Smooth muscle cell (in vitro differentiated cells): ENCODE measurements around the gene TNK1. TPM values are rescaled to one million over a fixed set of nuclear protein-coding genes. Genes with fewer than 3 reads are reported as not detected.

Experiments
- DNase-seq: peaks from one replicate; lab custom pipeline; 2025; ENCODE audit not compliant: unreplicated experiment; lab: John Stamatoyannopoulos, UW
- H2AFZ ChIP-seq: fragments of 200-600 bp; sonication (generic); 2 replicates; pipeline ENCODE4 v1.6.0; 2016; ENCODE audit warnings: antibody characterized with exemption, low read depth, mild to moderate bottlenecking
- H3F3A ChIP-seq: fragments of 200-600 bp; sonication (generic); 2 replicates; pipeline ENCODE4 v1.6.0; 2017; ENCODE audit warnings: antibody characterized with exemption, low read depth
- H3K27ac ChIP-seq: fragments of 200-600 bp; sonication (generic); 2 replicates; pipeline ENCODE4 v1.5.1; 2016; ENCODE audit warnings: low read depth, mild to moderate bottlenecking
- H3K27me3 ChIP-seq: fragments of 200-600 bp; sonication (generic); 2 replicates; pipeline ENCODE4 v1.6.1; 2016; ENCODE audit warnings: low read depth, mild to moderate bottlenecking
- H3K36me3 ChIP-seq: fragments of 200-600 bp; sonication (generic); 2 replicates; pipeline ENCODE4 v1.5.1; 2016; ENCODE audit warnings: low read depth
- H3K4me1 ChIP-seq: fragments of 200-600 bp; sonication (generic); 2 replicates; pipeline ENCODE4 v1.5.1; 2016; ENCODE audit warnings: low read depth
- H3K4me2 ChIP-seq: fragments of 200-600 bp; sonication (generic); 2 replicates; pipeline ENCODE4 v1.6.0; 2016; ENCODE audit warnings: mild to moderate bottlenecking
- H3K4me3 ChIP-seq: fragments of 200-600 bp; sonication (generic); 2 replicates; pipeline ENCODE4 v1.5.1; 2016; ENCODE audit warnings: mild to moderate bottlenecking
- H3K79me2 ChIP-seq: fragments of 200-600 bp; sonication (generic); 2 replicates; pipeline ENCODE4 v1.6.0; 2016; ENCODE audit warnings: low read depth, mild to moderate bottlenecking
- H3K9ac ChIP-seq: fragments of 200-600 bp; sonication (generic); 2 replicates; pipeline ENCODE4 v1.6.0; 2016; ENCODE audit warnings: low read depth
- H3K9me3 ChIP-seq: fragments of 200-600 bp; sonication (generic); replicated peaks from 2 replicates; pipeline ENCODE4 v1.5.1; 2016; ENCODE audit warnings: low read depth
- H4K20me1 ChIP-seq: fragments of 200-600 bp; sonication (generic); 2 replicates; pipeline ENCODE4 v1.6.0; 2016; ENCODE audit warnings: low read depth
- WGBS: methylation state at CpG from one replicate; pipeline ENCODE4 v1.1.7; 2016; ENCODE audit warnings: low lambda C conversion rate; 5-methylcytosine and 5-hydroxymethylcytosine counted together
- polyA plus RNA-seq: library from polyadenylated mRNA; unstranded; fragments of >200 nt; fragmentation: Nextera tagmentation; extraction: Ambion mirVana; gene quantifications from 2 replicates; pipeline ENCODE4 v1.2.1, GENCODE V29; 2016
- total RNA-seq: library from RNA; depleted of rRNA; stranded (reverse); fragments of >200 nt; gene quantifications from 2 replicates; pipeline ENCODE4 v1.2.3, GENCODE V29; 2014
- TF ChIP-seq, protein P1 (sequence below): fragments of 200-600 bp; sonication (generic); IDR thresholded peaks from 2 replicates; pipeline ENCODE4 v1.5.1; 2017; ENCODE audit warnings: borderline replicate concordance, mild to moderate bottlenecking, antibody characterized with exemption; ENCODE audit not compliant: insufficient read depth, poor library complexity, severe bottlenecking

The TNK1 gene
- total and polyA plus RNA-seq, 2 experiments from 2014 or later = 3.6 to 6.3 TPM

DNA sequence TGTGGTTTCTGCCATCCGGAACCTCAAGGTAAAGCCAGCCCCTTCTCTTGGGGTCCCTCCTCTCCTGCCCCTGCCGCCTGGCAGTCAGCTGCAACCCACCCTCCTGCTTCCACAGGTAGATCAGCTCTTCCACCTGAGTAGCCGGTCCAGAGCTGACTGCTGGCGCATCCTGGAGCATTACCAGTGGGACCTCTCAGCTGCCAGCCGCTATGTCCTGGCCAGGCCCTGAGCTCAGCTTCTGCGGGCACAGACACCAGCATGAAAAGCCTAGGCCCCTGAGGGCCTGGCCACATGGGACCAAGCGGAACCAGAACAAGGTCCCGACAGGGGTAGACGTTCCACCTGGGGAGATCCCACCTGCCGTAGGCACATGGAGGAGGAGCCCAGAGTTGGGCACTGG lies 8.0 kb downstream of the TNK1 start:
- 99% methylated on average over 10 of the region's 10 CpGs for WGBS
- no peaks in the 10 kb centered on the region for H3K79me2 ChIP-seq
- DNase-seq = no peak
- TF ChIP-seq, protein P1, sequence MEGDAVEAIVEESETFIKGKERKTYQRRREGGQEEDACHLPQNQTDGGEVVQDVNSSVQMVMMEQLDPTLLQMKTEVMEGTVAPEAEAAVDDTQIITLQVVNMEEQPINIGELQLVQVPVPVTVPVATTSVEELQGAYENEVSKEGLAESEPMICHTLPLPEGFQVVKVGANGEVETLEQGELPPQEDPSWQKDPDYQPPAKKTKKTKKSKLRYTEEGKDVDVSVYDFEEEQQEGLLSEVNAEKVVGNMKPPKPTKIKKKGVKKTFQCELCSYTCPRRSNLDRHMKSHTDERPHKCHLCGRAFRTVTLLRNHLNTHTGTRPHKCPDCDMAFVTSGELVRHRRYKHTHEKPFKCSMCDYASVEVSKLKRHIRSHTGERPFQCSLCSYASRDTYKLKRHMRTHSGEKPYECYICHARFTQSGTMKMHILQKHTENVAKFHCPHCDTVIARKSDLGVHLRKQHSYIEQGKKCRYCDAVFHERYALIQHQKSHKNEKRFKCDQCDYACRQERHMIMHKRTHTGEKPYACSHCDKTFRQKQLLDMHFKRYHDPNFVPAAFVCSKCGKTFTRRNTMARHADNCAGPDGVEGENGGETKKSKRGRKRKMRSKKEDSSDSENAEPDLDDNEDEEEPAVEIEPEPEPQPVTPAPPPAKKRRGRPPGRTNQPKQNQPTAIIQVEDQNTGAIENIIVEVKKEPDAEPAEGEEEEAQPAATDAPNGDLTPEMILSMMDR = no peak
- no peaks in the 10 kb centered on the region for H3K9me3 ChIP-seq
- H3K27me3 ChIP-seq = no peaks in the 10 kb centered on the region
- peaks cover 6% of the 10 kb centered on the region for H3F3A ChIP-seq
- no peak overlapping the region for H3K27ac ChIP-seq
- no peak overlapping the region for H3K4me2 ChIP-seq
- peaks cover 14% of the 10 kb centered on the region for H3K4me1 ChIP-seq
- no peak overlapping the region for H3K9ac ChIP-seq
- H4K20me1 ChIP-seq = peaks cover 23% of the 10 kb centered on the region
- no peak overlapping the region for H3K4me3 ChIP-seq
- H3K36me3 ChIP-seq = no peaks in the 10 kb centered on the region
- H2AFZ ChIP-seq = no peak overlapping the region

DNA sequence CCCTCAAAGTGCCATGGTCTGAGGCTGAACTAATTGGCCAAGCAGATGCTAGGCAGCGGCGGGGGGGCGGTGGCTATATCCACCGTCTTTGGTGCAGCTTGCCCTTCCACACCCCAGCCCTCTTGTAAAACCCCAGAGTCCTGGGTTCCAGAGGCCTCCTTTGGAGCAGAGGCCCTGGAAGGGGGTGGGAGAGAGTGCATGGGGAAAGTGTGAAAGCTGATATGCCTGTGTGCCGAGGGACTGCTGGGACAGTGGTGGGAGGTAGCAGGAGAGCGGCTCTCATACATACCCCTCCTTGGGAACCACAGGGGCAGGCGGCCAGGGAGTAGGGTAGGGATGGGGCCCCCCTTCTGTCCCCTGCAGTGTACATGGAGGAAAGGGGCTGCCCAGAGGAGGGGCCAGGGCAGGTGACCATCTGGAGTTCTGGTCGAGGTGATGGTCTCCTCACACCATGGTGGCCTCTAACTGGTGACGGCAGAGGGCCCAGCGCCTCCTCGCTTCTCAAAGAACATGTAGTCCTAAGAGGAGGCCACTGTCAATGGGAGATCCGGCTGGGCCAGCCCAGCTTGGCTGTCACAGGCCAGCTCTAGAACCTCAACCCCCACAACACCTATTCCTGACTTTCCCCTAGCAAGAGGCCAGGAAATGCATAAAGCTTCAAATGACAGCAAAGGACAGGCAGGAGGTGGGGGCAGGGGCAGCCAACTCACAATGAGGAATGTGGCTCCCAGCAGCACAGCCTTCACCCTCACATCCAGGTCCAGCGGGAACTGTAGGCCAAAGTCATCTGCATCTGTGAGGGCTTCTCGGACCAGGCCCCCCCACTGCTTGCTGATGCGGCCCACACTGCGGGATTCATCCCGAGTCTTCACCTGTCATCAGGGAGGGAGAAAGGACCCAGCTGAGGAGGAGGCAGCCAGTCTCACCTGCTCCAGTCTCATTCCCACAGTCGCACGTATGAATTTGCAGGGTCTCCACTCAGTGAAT lies 9.3 kb downstream of the TNK1 start:
- Histone ChIP-seq H3K9me3 (no peaks in the 10 kb centered on the region), H3K4me1 (peaks cover 9% of the 10 kb centered on the region), H3K79me2 (no peaks in the 10 kb centered on the region), H3K27ac (no peak overlapping the region), H3K36me3 (no peaks in the 10 kb centered on the region), H4K20me1 (peaks cover 23% of the 10 kb centered on the region), H3K27me3 (no peaks in the 10 kb centered on the region), H3F3A (peaks cover 11% of the 10 kb centered on the region), H3K4me2 (no peak overlapping the region), H3K4me3 (no peak overlapping the region), H3K9ac (no peak overlapping the region), H2AFZ (no peak overlapping the region)
- no peak for DNase-seq
- TF ChIP-seq, protein P1 = no peak
- WGBS = 93% methylated on average over 19 of the region's 19 CpGs

DNA sequence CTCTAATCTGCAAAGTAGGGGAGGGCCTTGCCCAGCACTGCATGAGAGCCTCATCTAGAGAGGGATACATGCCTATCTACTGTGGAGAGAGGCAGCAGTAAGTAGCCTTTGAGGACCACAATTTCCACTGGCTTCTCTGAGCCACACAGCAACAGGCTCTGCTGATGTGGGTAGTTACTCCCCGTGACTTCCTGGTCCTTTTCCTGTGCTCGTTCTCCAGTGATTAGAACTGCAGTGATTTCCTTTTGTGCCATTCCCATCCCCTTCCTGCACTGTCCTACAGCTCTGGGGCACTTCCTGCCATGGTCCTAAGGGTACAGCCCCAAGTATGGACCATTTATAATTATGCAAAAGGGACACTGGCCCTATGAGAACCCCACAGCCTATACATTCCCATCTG lies 10.4 kb downstream of the TNK1 start:
- no peak overlapping the region for H3K9ac ChIP-seq
- no peak overlapping the region for H3K27ac ChIP-seq
- H3K79me2 ChIP-seq = no peaks in the 10 kb centered on the region
- TF ChIP-seq, protein P1 = no peak
- peaks cover 9% of the 10 kb centered on the region for H3K4me1 ChIP-seq
- H3F3A ChIP-seq = peaks cover 4% of the 10 kb centered on the region
- no peak overlapping the region for H3K4me2 ChIP-seq
- no peaks in the 10 kb centered on the region for H3K9me3 ChIP-seq
- DNase-seq = no peak
- peaks cover 23% of the 10 kb centered on the region for H4K20me1 ChIP-seq
- H3K4me3 ChIP-seq = no peak overlapping the region
- H3K36me3 ChIP-seq = no peaks in the 10 kb centered on the region
- no peaks in the 10 kb centered on the region for H3K27me3 ChIP-seq
- H2AFZ ChIP-seq = no peak overlapping the region
- 77% methylated on average over 2 of the region's 2 CpGs for WGBS
